ENCODE results near the gene VSTM2L. TPM values are rescaled to one million over a fixed set of nuclear protein-coding genes. Genes with fewer than 3 reads are reported as not detected.
"Not testable (repeated sequence)": the region's sequence is repeated elsewhere in the genome, so short reads cannot be mapped to it uniquely, and the experiment has no call there.

Gene VSTM2L
- 1 to 10 TPM in 1 of 4 donors, under 1 TPM in 1, not detected in 2; 0.78 to 1.4 TPM for total RNA-seq

GRCh38 chr20:37902504-37903313 lies at the start of gene VSTM2L:
Gene VSTM2L, plus strand, starts transcription at chr20:37903127. Its CDS starts 224 bp downstream, at chr20:37903351.
- H3K27me3 ChIP-seq, result peaks cover 68% of the 10 kb centered on the region
- H3K4me3 ChIP-seq, result peak within 1 kb of the TSS; percentile 51
- no peaks in the 10 kb centered on the region for H3K9me3 ChIP-seq
- TF ChIP-seq POLR2AphosphoS5 (IDR thresholded peaks at IDR 0.05) (no peak), CTCF (IDR thresholded peaks at IDR 0.05) (no peak), EP300 (IDR thresholded peaks at IDR 0.05) (no peak)
- DNase-seq (ENCODE audit: low spot score in 2 of 2), result no peak
- no peak within 1 kb of the TSS for H3K27ac ChIP-seq
- peaks cover 13% of the 10 kb centered on the region for H3K4me1 ChIP-seq
- H3K36me3 ChIP-seq, result no peaks in the 10 kb centered on the region
- WGBS, result 3% methylated on average over 39 of the region's 71 CpGs

GRCh38 chr20:37853823-37854375 lies 49.0 kb upstream of the VSTM2L start:
- Histone ChIP-seq H3K4me1 (no peaks in the 10 kb centered on the region), H3K9me3 (no peaks in the 10 kb centered on the region), H3K27me3 (no peaks in the 10 kb centered on the region), H3K4me3 (no peak overlapping the region), H3K27ac (no peak overlapping the region), H3K36me3 (peaks cover 52% of the 10 kb centered on the region)
- WGBS, result 93% methylated on average over 2 of the region's 2 CpGs
- TF ChIP-seq EP300 (IDR thresholded peaks at IDR 0.05) (no peak), POLR2A (IDR thresholded peaks at IDR 0.05) (no peak), CTCF (IDR thresholded peaks at IDR 0.05) (no peak), POLR2AphosphoS5 (IDR thresholded peaks at IDR 0.05) (no peak)
- no peak for DNase-seq (ENCODE audit: low spot score in 2 of 2)

- H3K27me3 ChIP-seq; H3K4me1 ChIP-seq; H3K9me3 ChIP-seq; H3K27ac ChIP-seq; H3K4me3 ChIP-seq; DNase-seq (ENCODE audit: low spot score in 2 of 2): not testable (repeated sequence)
- peaks cover 56% of the 10 kb centered on the region for H3K36me3 ChIP-seq
- 94% methylated on average over 5 of the region's 5 CpGs for WGBS
These were observed 46.9 kb upstream of the VSTM2L start for GRCh38 chr20:37856034-37856433.

- WGBS, result 80% methylated on average over 10 of the region's 10 CpGs
- Histone ChIP-seq H3K9me3 (no peaks in the 10 kb centered on the region), H3K27ac (no peak overlapping the region), H3K4me3 (no peak overlapping the region), H3K27me3 (no peaks in the 10 kb centered on the region), H3K4me1 (no peaks in the 10 kb centered on the region), H3K36me3 (peaks cover 61% of the 10 kb centered on the region)
- TF ChIP-seq EP300 (IDR thresholded peaks at IDR 0.05), result no peak
- no peak for TF ChIP-seq POLR2A (IDR thresholded peaks at IDR 0.05)
- no peak for TF ChIP-seq POLR2AphosphoS5 (IDR thresholded peaks at IDR 0.05)
- TF ChIP-seq CTCF (IDR thresholded peaks at IDR 0.05), result no peak
- no peak for DNase-seq (ENCODE audit: low spot score in 2 of 2)
These were observed 45.8 kb upstream of the VSTM2L start for GRCh38 chr20:37856932-37857660.

GRCh38 chr20:37859406-37860171 lies 43.3 kb upstream of the VSTM2L start:
- WGBS, result 93% methylated on average over 15 of the region's 15 CpGs
- no peak overlapping the region for H3K4me3 ChIP-seq
- no peak for TF ChIP-seq POLR2A (IDR thresholded peaks at IDR 0.05)
- no peaks in the 10 kb centered on the region for H3K4me1 ChIP-seq
- H3K27me3 ChIP-seq, result no peaks in the 10 kb centered on the region
- no peaks in the 10 kb centered on the region for H3K9me3 ChIP-seq
- H3K27ac ChIP-seq, result no peak overlapping the region
- H3K36me3 ChIP-seq, result peaks cover 52% of the 10 kb centered on the region
- no peak for DNase-seq (ENCODE audit: low spot score in 2 of 2)

Measured in suprapubic skin (tissue), 4 donors.